B cell (primary cell): Measurements from ENCODE around the gene ZSCAN23. TPM values are rescaled to one million over a fixed set of nuclear protein-coding genes. Genes with fewer than 3 reads are reported as not detected.

ENCODE experiments used
- ATAC-seq: fragments of 200-7000 bp; cut with Tn5 transposase; one replicate; pipeline ENCODE4 v1.10.0; 2021; ENCODE audit warnings: low read depth, mild to moderate bottlenecking, moderate number of reproducible peaks, moderate library complexity
- CTCF ChIA-PET: fragments of 350-600 bp; sonication (Branson Sonifier 250); formaldehyde crosslinking; loops from one replicate; lab custom pipeline; 2021; ENCODE audit warnings: antibody characterized with exemption, inconsistent platforms; lab: Charles Lee
- POLR2A ChIA-PET: fragments of 350-600 bp; sonication (Branson Sonifier 250); formaldehyde crosslinking; loops from one replicate; lab custom pipeline; 2021; ENCODE audit warnings: antibody characterized with exemption; lab: Charles Lee
- DNase-seq: peaks from one replicate; pipeline ENCODE4 v3.0.0; 2013
- H2AFZ ChIP-seq: 2 replicates; pipeline ENCODE4 v1.6.1; 2012; ENCODE audit warnings: mild to moderate bottlenecking, low read depth, low read length; ENCODE audit not compliant: insufficient read depth, poor library complexity, severe bottlenecking
- H3K27ac ChIP-seq, 2 donors: 1 replicate in 1 of 2; 2 replicates in 1 of 2; pipeline ENCODE4 v1.5.1; 2012 to 2013; ENCODE audit warnings: low read length in 2 of 2, mild to moderate bottlenecking in 2 of 2, moderate library complexity in 1 of 2
- H3K27me3 ChIP-seq, 4 experiments: fragments of 200-600 bp in 1 of 4; sonication (generic) in 1 of 4; replicated peaks in 1 of 4; 1 replicate in 2 of 4; 2 replicates in 2 of 4; pipeline versions ENCODE4 v1.6.1 to v1.7.0; 2013 to 2016; ENCODE audit warnings: low read length in 3 of 4, mild to moderate bottlenecking in 2 of 4, mixed read lengths in 1 of 4, moderate library complexity in 1 of 4; ENCODE audit not compliant: insufficient read depth in 4 of 4, control insufficient read depth in 3 of 4; ENCODE audit errors: control extremely low read depth in 1 of 4
- H3K36me3 ChIP-seq, 2 experiments: replicated peaks in 1 of 2; 1 replicate in 1 of 2; 2 replicates in 1 of 2; pipeline versions ENCODE4 v1.6.1 to v1.7.1; 2013; ENCODE audit warnings: low read length in 1 of 2; ENCODE audit not compliant: insufficient read depth in 2 of 2, control insufficient read depth in 1 of 2; ENCODE audit errors: control extremely low read depth in 1 of 2, extremely low read depth in 1 of 2
- H3K4me1 ChIP-seq, 2 donors: fragments of 200-600 bp in 1 of 2; sonication (generic) in 1 of 2; 1 replicate in 1 of 2; 2 replicates in 1 of 2; pipeline versions ENCODE4 v1.5.1 to v1.6.1; 2013 to 2017; ENCODE audit warnings: low read length in 2 of 2; ENCODE audit not compliant: control insufficient read depth in 2 of 2, insufficient read depth in 2 of 2
- H3K4me2 ChIP-seq: replicated peaks from 2 replicates; pipeline ENCODE3; 2012; ENCODE audit warnings: mild to moderate bottlenecking, low read depth, low read length; ENCODE audit not compliant: poor library complexity, severe bottlenecking
- H3K4me3 ChIP-seq, 5 experiments: fragments of 200-600 bp in 1 of 5; sonication (generic) in 1 of 5; 1 replicate in 3 of 5; 2 replicates in 2 of 5; pipeline versions ENCODE4 v1.5.1 to v1.7.0; 2011 to 2016; ENCODE audit warnings: low read length in 4 of 5, mild to moderate bottlenecking in 4 of 5, low read depth in 2 of 5, control low read depth in 1 of 5, moderate library complexity in 1 of 5; ENCODE audit not compliant: insufficient read depth in 1 of 5; ENCODE audit errors: control extremely low read depth in 1 of 5, extremely low read depth in 1 of 5
- H3K79me2 ChIP-seq: fragments of 200-600 bp; sonication (generic); one replicate; pipeline ENCODE4 v1.6.0; 2016; ENCODE audit warnings: low read length; ENCODE audit not compliant: control insufficient read depth, insufficient read depth
- H3K9ac ChIP-seq: fragments of 200-600 bp; sonication (generic); 2 replicates; pipeline ENCODE4 v1.6.1; 2017; ENCODE audit warnings: mild to moderate bottlenecking, low read length, moderate library complexity
- H3K9me3 ChIP-seq, 3 donors: one replicate each; pipeline versions ENCODE4 v1.6.1 to v1.7.1; 2013; ENCODE audit warnings: low read length in 2 of 3; ENCODE audit not compliant: control insufficient read depth in 2 of 3, insufficient read depth in 1 of 3; ENCODE audit errors: control extremely low read depth in 1 of 3
- H4K20me1 ChIP-seq: 2 replicates; pipeline ENCODE4 v1.6.0; 2012; ENCODE audit warnings: mild to moderate bottlenecking, low read length; ENCODE audit not compliant: insufficient read depth, control insufficient read depth, poor library complexity, severe bottlenecking
- H3K27ac Mint-ChIP-seq: one replicate; pipeline ENCODE4 v1.8.0; 2021; ENCODE audit warnings: mixed read lengths
- H3K27me3 Mint-ChIP-seq: one replicate; pipeline ENCODE4 v1.8.0; 2021; ENCODE audit warnings: mixed read lengths
- H3K4me1 Mint-ChIP-seq: one replicate; pipeline ENCODE4 v1.8.0; 2021; ENCODE audit warnings: mixed read lengths
- H3K4me3 Mint-ChIP-seq: one replicate; pipeline ENCODE4 v1.8.0; 2021; ENCODE audit warnings: mixed read lengths
- H3K9me3 Mint-ChIP-seq: one replicate; pipeline ENCODE4 v1.8.0; 2022; ENCODE audit warnings: mixed read lengths; ENCODE audit not compliant: insufficient read depth
- EZH2 ChIP-seq: IDR thresholded peaks from 2 replicates; pipeline ENCODE4 v1.6.1; 2012; ENCODE audit warnings: borderline replicate concordance, low read depth, mild to moderate bottlenecking, moderate library complexity, low read length; ENCODE audit not compliant: insufficient read depth, poor library complexity, severe bottlenecking
- WGBS: methylation state at CpG from one replicate; pipeline ENCODE4 v1.1.5; 2013; ENCODE audit warnings: missing lambda C conversion rate; ENCODE audit not compliant: insufficient coverage; 5-methylcytosine and 5-hydroxymethylcytosine counted together
- intact Hi-C: fragments of 100-400 bp; cut with micrococcal nuclease; formaldehyde crosslinking; loops from one replicate; pipeline ENCODE4 v1.10.0; 2022
- polyA plus RNA-seq: library from polyadenylated mRNA; depleted of rRNA; stranded (reverse); fragments of >200 nt; gene quantifications from 2 replicates; pipeline ENCODE4 v1.2.3, GENCODE V29; 2012
- total RNA-seq, 2 donors: library from RNA; stranded (reverse); fragments of 120-200 nt in 1 of 2; gene quantifications; 1 replicate in 1 of 2; 2 replicates in 1 of 2; pipeline versions ENCODE4 v1.2.3 to v1.2.4, GENCODE V29; 2013 to 2022
- TF ChIP-seq, protein P1 (sequence below): fragments of 200-600 bp; IDR thresholded peaks from one replicate; pipeline ENCODE4 v1.8.0; 2022; ENCODE audit warnings: antibody characterized with exemption, mild to moderate bottlenecking

Gene ZSCAN23
- total and polyA plus RNA-seq, 2 donors (not counting 1 experiment from before 2014, with no cell fraction given): 0.79 TPM; not detected in 1

DNA sequence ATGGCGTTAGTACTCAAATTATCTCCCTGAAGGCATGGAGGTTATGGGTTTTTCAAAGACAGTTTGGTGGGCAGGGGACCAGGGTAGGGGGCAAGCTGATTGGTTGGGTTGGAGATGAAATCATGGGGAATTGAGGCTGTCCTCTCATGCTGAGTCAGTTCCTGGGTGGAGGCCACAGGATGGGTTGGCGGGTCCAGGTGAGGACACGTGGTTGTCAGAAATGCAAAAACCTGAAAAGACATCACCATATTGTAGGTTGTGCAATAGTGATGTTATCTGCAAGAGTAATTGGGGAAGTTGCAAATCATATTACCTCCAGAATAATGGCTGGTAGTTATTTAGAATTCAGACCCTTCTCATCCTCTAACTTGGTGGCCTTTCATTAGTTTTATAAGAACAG lies 42.2 kb upstream of the ZSCAN23 start:
- Histone ChIP-seq H3K4me2 (no peak overlapping the region), H3K9me3 (peaks cover 0 to 12% (median 0%) of the 10 kb centered on the region in 3 donors), H2AFZ (no peak overlapping the region), H4K20me1 (no peaks in the 10 kb centered on the region), H3K27me3 (peaks cover 0 to 31% (median 24%) of the 10 kb centered on the region in 4 experiments), H3K36me3 (no peaks in the 10 kb centered on the region), H3K27ac (no peak overlapping the region), H3K4me3 (no peak overlapping the region), H3K79me2 (no peaks in the 10 kb centered on the region), H3K4me1 (peaks cover 13 to 20% of the 10 kb centered on the region in 2 donors), H3K9ac (no peak overlapping the region)
- TF ChIP-seq, protein P1, sequence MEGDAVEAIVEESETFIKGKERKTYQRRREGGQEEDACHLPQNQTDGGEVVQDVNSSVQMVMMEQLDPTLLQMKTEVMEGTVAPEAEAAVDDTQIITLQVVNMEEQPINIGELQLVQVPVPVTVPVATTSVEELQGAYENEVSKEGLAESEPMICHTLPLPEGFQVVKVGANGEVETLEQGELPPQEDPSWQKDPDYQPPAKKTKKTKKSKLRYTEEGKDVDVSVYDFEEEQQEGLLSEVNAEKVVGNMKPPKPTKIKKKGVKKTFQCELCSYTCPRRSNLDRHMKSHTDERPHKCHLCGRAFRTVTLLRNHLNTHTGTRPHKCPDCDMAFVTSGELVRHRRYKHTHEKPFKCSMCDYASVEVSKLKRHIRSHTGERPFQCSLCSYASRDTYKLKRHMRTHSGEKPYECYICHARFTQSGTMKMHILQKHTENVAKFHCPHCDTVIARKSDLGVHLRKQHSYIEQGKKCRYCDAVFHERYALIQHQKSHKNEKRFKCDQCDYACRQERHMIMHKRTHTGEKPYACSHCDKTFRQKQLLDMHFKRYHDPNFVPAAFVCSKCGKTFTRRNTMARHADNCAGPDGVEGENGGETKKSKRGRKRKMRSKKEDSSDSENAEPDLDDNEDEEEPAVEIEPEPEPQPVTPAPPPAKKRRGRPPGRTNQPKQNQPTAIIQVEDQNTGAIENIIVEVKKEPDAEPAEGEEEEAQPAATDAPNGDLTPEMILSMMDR: no peak
- no peak for TF ChIP-seq EZH2
- ATAC-seq: no peak
- CTCF ChIA-PET: no interaction called here
- Mint-ChIP-seq H3K4me1 (peaks cover 14% of the 10 kb centered on the region), H3K9me3 (no peaks in the 10 kb centered on the region), H3K27ac (no peak overlapping the region), H3K27me3 (peaks cover 76% of the 10 kb centered on the region), H3K4me3 (no peak overlapping the region)
- no peak for DNase-seq
- intact Hi-C loops: no loop called here
- 100% methylated on average over 1 of the region's 3 CpGs for WGBS
- POLR2A ChIA-PET: no interaction called here

DNA sequence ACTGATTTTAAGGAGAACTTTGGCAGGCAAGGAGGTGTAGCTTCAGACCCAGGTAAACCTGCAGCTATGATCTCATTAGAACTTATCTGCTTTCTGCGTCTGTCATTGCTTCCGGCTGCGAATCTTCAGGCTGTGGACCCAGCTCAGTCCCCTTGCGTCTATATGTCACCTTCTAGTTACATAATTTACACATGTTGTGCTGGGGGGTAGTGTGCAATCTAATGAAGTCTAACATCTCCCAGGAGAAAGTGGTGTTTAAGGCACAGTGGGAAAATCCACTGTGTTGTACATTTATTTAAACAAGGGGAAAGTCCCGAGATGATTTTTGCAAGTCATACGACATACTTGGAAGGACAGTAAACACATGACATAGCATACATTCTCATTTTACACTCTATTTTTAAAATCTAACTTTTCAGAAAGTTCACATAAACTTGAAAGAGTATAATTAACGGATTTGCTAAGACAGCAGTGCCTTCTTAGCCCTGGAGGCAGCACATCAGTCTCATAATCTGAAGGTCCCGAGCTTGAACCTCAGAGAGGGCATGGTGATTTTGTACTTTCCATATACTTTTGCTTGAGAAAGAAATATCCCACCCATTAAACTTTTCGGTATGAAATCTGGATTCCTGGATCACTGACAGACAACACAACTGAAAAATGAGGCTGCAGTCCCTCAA lies 37.1 kb upstream of the ZSCAN23 start:
- H3K4me2 ChIP-seq: no peak overlapping the region
- intact Hi-C loops: no loop called here
- H3K27ac Mint-ChIP-seq: no peak overlapping the region
- TF ChIP-seq EZH2: no peak
- TF ChIP-seq, protein P1: no peak
- H3K4me1 ChIP-seq: peaks cover 0 to 3% of the 10 kb centered on the region in 2 donors
- H3K36me3 ChIP-seq: no peaks in the 10 kb centered on the region
- ChIA-PET CTCF (no interaction called here), POLR2A (no interaction called here)
- no peaks in the 10 kb centered on the region for H3K79me2 ChIP-seq
- no peak overlapping the region for H3K27ac ChIP-seq
- no peak for ATAC-seq
- H3K9me3 Mint-ChIP-seq: no peaks in the 10 kb centered on the region
- H3K9me3 ChIP-seq: peaks cover 0 to 3% (median 2%) of the 10 kb centered on the region in 3 donors
- peaks cover 0 to 22% (median 12%) of the 10 kb centered on the region in 4 experiments for H3K27me3 ChIP-seq
- H3K9ac ChIP-seq: no peak overlapping the region
- peaks cover 66% of the 10 kb centered on the region for H3K27me3 Mint-ChIP-seq
- 93% methylated on average over 3 of the region's 9 CpGs for WGBS
- H3K4me3 ChIP-seq: no peak overlapping the region
- no peaks in the 10 kb centered on the region for H4K20me1 ChIP-seq
- no peak overlapping the region for H2AFZ ChIP-seq
- no peak for DNase-seq
- H3K4me3 Mint-ChIP-seq: no peak overlapping the region
- peaks cover 4% of the 10 kb centered on the region for H3K4me1 Mint-ChIP-seq
